KMS-11 (cell line): ENCODE measurements around the gene SPRED2.

ENCODE experiments used
- H2AFZ ChIP-seq: fragments of 200-600 bp; sonication (generic); 2 replicates; pipeline ENCODE4 v1.6.1; 2016; ENCODE audit warnings: antibody characterized with exemption, mixed run types, low read depth
- H3K27ac ChIP-seq: fragments of 200-600 bp; sonication (generic); 2 replicates; pipeline ENCODE4 v1.6.1; 2016; ENCODE audit warnings: mild to moderate bottlenecking, mixed run types
- H3K27me3 ChIP-seq: fragments of 200-600 bp; sonication (generic); 2 replicates; pipeline ENCODE4 v1.6.1; 2017; ENCODE audit warnings: mild to moderate bottlenecking, low read depth, mixed run types, moderate library complexity; ENCODE audit not compliant: insufficient read depth
- H3K36me3 ChIP-seq: fragments of 200-600 bp; sonication (generic); 2 replicates; pipeline ENCODE4 v1.6.1; 2017; ENCODE audit warnings: mild to moderate bottlenecking, mixed run types; ENCODE audit not compliant: insufficient read depth
- H3K4me1 ChIP-seq: fragments of 200-600 bp; sonication (generic); 2 replicates; pipeline ENCODE4 v1.6.1; 2016; ENCODE audit warnings: mild to moderate bottlenecking, low read depth, mixed run types; ENCODE audit not compliant: poor library complexity, severe bottlenecking
- H3K4me2 ChIP-seq: fragments of 200-600 bp; sonication (generic); 2 replicates; pipeline ENCODE4 v1.7.0; 2016; ENCODE audit warnings: mild to moderate bottlenecking, mixed run types
- H3K4me3 ChIP-seq: fragments of 200-600 bp; sonication (generic); IDR thresholded peaks from 2 replicates; pipeline ENCODE4 v1.6.1; 2017; ENCODE audit warnings: low read depth, low read length, mixed read lengths; ENCODE audit not compliant: insufficient read depth
- H3K79me2 ChIP-seq: fragments of 200-600 bp; sonication (generic); 2 replicates; pipeline ENCODE4 v1.6.1; 2016; ENCODE audit warnings: low read depth, mixed run types; ENCODE audit not compliant: insufficient read depth
- H3K9ac ChIP-seq: fragments of 200-600 bp; sonication (generic); 2 replicates; pipeline ENCODE4 v1.6.1; 2016; ENCODE audit warnings: mild to moderate bottlenecking, mixed run types
- H4K20me1 ChIP-seq: fragments of 200-600 bp; sonication (generic); 2 replicates; pipeline ENCODE4 v1.6.1; 2016; ENCODE audit warnings: mild to moderate bottlenecking, mixed run types; ENCODE audit not compliant: insufficient read depth
- CTCF ChIP-seq: fragments of 200-600 bp; sonication (generic); conservative IDR thresholded peaks from 2 replicates; pipeline ENCODE4 v1.6.1; 2017; ENCODE audit warnings: low read depth, mild to moderate bottlenecking, antibody characterized with exemption, low read length, moderate library complexity, mixed read lengths

The SPRED2 gene

GRCh38 chr2:65432227-65433190 lies at the start of gene SPRED2:
TSS of gene SPRED2 (minus strand) at chr2:65432599. CDS start at chr2:65431987, 612 bp downstream.
- H3K4me2 ChIP-seq = peak within 1 kb of the TSS; percentile 60
- TF ChIP-seq CTCF = no peak

GRCh38 chr2:65481961-65482360 lies 49.6 kb upstream of the SPRED2 start:
- no peak overlapping the region for H2AFZ ChIP-seq

More at GRCh38 chr2:65432227-65433190, at the start of gene SPRED2:
- peak within 1 kb of the TSS; percentile 92 for H3K9ac ChIP-seq
- H3K27ac ChIP-seq = peak within 1 kb of the TSS; percentile 88
- H3K4me1 ChIP-seq = peaks cover 48% of the 10 kb centered on the region
- peak within 1 kb of the TSS; percentile 79 for H2AFZ ChIP-seq
- no peaks in the 10 kb centered on the region; the same call in 1 of the 2 replicates for H4K20me1 ChIP-seq
- no peaks in the 10 kb centered on the region for H3K27me3 ChIP-seq
- peak within 1 kb of the TSS; percentile 74 for H3K4me3 ChIP-seq
- peaks cover 31% of the 10 kb centered on the region for H3K79me2 ChIP-seq
- H3K36me3 ChIP-seq = no peaks in the 10 kb centered on the region

GRCh38 chr2:65479524-65479923 lies 47.1 kb upstream of the SPRED2 start:
- H3K4me1 ChIP-seq = no peaks in the 10 kb centered on the region
- no peak for TF ChIP-seq CTCF
- no peaks in the 10 kb centered on the region for H4K20me1 ChIP-seq
- H3K27ac ChIP-seq = no peak overlapping the region
- H3K79me2 ChIP-seq = no peaks in the 10 kb centered on the region
- H2AFZ ChIP-seq = no peak overlapping the region
- H3K9ac ChIP-seq = no peak overlapping the region
- H3K4me2 ChIP-seq = no peak overlapping the region
- no peak overlapping the region for H3K4me3 ChIP-seq
- no peaks in the 10 kb centered on the region for H3K36me3 ChIP-seq
- H3K27me3 ChIP-seq = no peaks in the 10 kb centered on the region

More at GRCh38 chr2:65481961-65482360, 49.6 kb upstream of the SPRED2 start:
- Histone ChIP-seq H3K27me3 (no peaks in the 10 kb centered on the region), H3K36me3 (no peaks in the 10 kb centered on the region), H3K27ac (no peak overlapping the region), H3K4me2 (no peak overlapping the region), H3K4me1 (no peaks in the 10 kb centered on the region), H3K4me3 (no peak overlapping the region), H3K79me2 (no peaks in the 10 kb centered on the region), H4K20me1 (no peaks in the 10 kb centered on the region), H3K9ac (no peak overlapping the region)
- no peak for TF ChIP-seq CTCF

GRCh38 chr2:65478498-65479135 lies 46.2 kb upstream of the SPRED2 start:
- H3K4me2 ChIP-seq = no peak overlapping the region
- no peaks in the 10 kb centered on the region for H3K36me3 ChIP-seq
- H3K79me2 ChIP-seq = no peaks in the 10 kb centered on the region
- H2AFZ ChIP-seq = no peak overlapping the region
- no peak overlapping the region for H3K27ac ChIP-seq
- H3K27me3 ChIP-seq = no peaks in the 10 kb centered on the region
- H3K4me1 ChIP-seq = no peaks in the 10 kb centered on the region
- no peak overlapping the region for H3K9ac ChIP-seq
- H3K4me3 ChIP-seq = no peak overlapping the region
- TF ChIP-seq CTCF = no peak
- H4K20me1 ChIP-seq = no peaks in the 10 kb centered on the region
